Measurements from ENCODE around the gene SLMAP.

- TF ChIP-seq CTCF (IDR thresholded peaks at IDR 0.05): no peak
- TF ChIP-seq EZH2 (IDR thresholded peaks at IDR 0.05; ENCODE audit: borderline replicate concordance, insufficient read depth, low read depth, low read length, poor library complexity, severe bottlenecking): no peak
Measured at GRCh38 chr3:57785446-57785845, 29.3 kb downstream of the SLMAP start.

Data from B cell (primary cell).